K562 (cell line): ENCODE results near the gene RYK. TPM values are rescaled to one million over a fixed set of nuclear protein-coding genes. Genes with fewer than 3 reads are reported as not detected.
A peak's percentile ranks its signal among the peaks of the same experiment; 100 is the strongest.

Experiments used
- ATAC-seq: fragments of 200-7000 bp; cut with Tn5 transposase; 3 replicates; pipeline ENCODE4 v1.9.1; 2020; ENCODE audit warnings: moderate library complexity
- BruUV-seq: library from RNA; stranded (reverse); fragments of 400-500 nt; replicated peaks from 2 replicates; lab custom pipeline; 2021; lab: Mats Ljungman, UMichigan
- CTCF ChIA-PET: fragments of 300-600 bp; formaldehyde crosslinking; extraction: SDS; loops from one replicate; lab custom pipeline; 2021; ENCODE audit warnings: low intra/inter-chr PET ratio; lab: Yijun Ruan, JAX
- POLR2A ChIA-PET: fragments of 300-600, 350-650 bp; sonication (Branson Sonifier 250); formaldehyde crosslinking; extraction: SDS; loops from one replicate; lab custom pipeline; 2021; ENCODE audit warnings: antibody characterized with exemption, inconsistent platforms; lab: Yijun Ruan, JAX
- DNase-seq, 4 experiments: peaks; one replicate each; pipeline versions ENCODE4 v3.0.0 to v3.0.0-alpha.2; 2011 to 2018; ENCODE audit warnings: low spot score in 3 of 4, mixed read lengths in 3 of 4; ENCODE audit errors: extremely low read depth in 1 of 4
- FAIRE-seq: peaks from 2 replicates; lab custom pipeline; 2011; peaks lifted over from hg19 to GRCh38; lab: Jason Lieb, UNC
- H2AFZ ChIP-seq: 2 replicates; pipeline ENCODE4 v1.6.0; 2011; ENCODE audit warnings: low read depth, low read length, control low read depth, inconsistent platforms
- H3K27ac ChIP-seq: fragments of 200-600 bp; 3 replicates; pipeline ENCODE4 v1.8.0; 2011; ENCODE audit warnings: low read depth, mild to moderate bottlenecking, control low read depth, inconsistent platforms, low read length, moderate library complexity, mixed read lengths; ENCODE audit errors: extremely low read depth
- H3K27me3 ChIP-seq, 2 experiments: fragments of 300-600 bp in 1 of 2; 2 replicates in 1 of 2; 3 replicates in 1 of 2; pipeline versions ENCODE4 v1.6.0 to v1.8.0; 2011; ENCODE audit warnings: inconsistent platforms in 2 of 2, low read length in 2 of 2, mild to moderate bottlenecking in 1 of 2, mixed read lengths in 1 of 2, moderate library complexity in 1 of 2; ENCODE audit not compliant: control insufficient read depth in 2 of 2, insufficient read depth in 2 of 2
- H3K36me3 ChIP-seq: fragments of 300-600 bp; 3 replicates; pipeline ENCODE4 v1.8.0; 2011; ENCODE audit warnings: mild to moderate bottlenecking, low read length, inconsistent platforms; ENCODE audit not compliant: control insufficient read depth, insufficient read depth
- H3K4me1 ChIP-seq, 2 experiments: fragments of 200-600 bp in 1 of 2; replicated peaks in 1 of 2; 2 replicates in 1 of 2; 3 replicates in 1 of 2; pipeline versions ENCODE4 v1.5.1 to v1.8.0; 2011; ENCODE audit warnings: inconsistent platforms in 2 of 2, low read length in 2 of 2, mild to moderate bottlenecking in 1 of 2, mixed read lengths in 1 of 2, moderate library complexity in 1 of 2; ENCODE audit not compliant: control insufficient read depth in 2 of 2, insufficient read depth in 2 of 2
- H3K4me2 ChIP-seq: 2 replicates; pipeline ENCODE4 v1.6.1; 2011; ENCODE audit warnings: low read length, control low read depth, inconsistent platforms, mixed read lengths; ENCODE audit not compliant: insufficient read depth
- H3K4me3 ChIP-seq: fragments of 200-600 bp; sonication (generic), shearing (Covaris generic); 2 replicates; pipeline ENCODE4 v1.5.1; 2016; ENCODE audit warnings: control low read depth, inconsistent platforms
- H3K79me2 ChIP-seq: fragments of 200-600 bp; 3 replicates; pipeline ENCODE4 v1.8.0; 2011; ENCODE audit warnings: low read length, inconsistent platforms; ENCODE audit not compliant: control insufficient read depth, insufficient read depth
- H3K9ac ChIP-seq, 2 experiments: 2 replicates each; pipeline versions ENCODE4 v1.6.0 to v1.6.1; 2011; ENCODE audit warnings: low read depth in 2 of 2, low read length in 2 of 2, control low read depth in 1 of 2, inconsistent platforms in 1 of 2, mild to moderate bottlenecking in 1 of 2, mixed read lengths in 1 of 2; ENCODE audit not compliant: insufficient read depth in 1 of 2
- H3K9me1 ChIP-seq: one replicate; pipeline ENCODE4 v1.6.0; 2011; ENCODE audit warnings: inconsistent platforms, mild to moderate bottlenecking, low read length, moderate library complexity; ENCODE audit not compliant: control insufficient read depth, insufficient read depth
- H3K9me3 ChIP-seq: replicated peaks from 2 replicates; pipeline ENCODE4 v1.5.1; 2011; ENCODE audit warnings: low read depth, low read length, inconsistent platforms; ENCODE audit not compliant: control insufficient read depth, insufficient read depth
- H4K20me1 ChIP-seq: replicated peaks from 2 replicates; pipeline ENCODE4 v1.6.1; 2011; ENCODE audit warnings: low read length, inconsistent platforms, mixed read lengths; ENCODE audit not compliant: control insufficient read depth, insufficient read depth
- BCOR ChIP-seq: fragments of 450-650 bp; IDR thresholded peaks from 2 replicates; pipeline ENCODE4 v1.6.1; 2016
- GABPA ChIP-seq: fragments of 200-800 bp; sonication (Bioruptor generic); conservative IDR thresholded peaks from 2 replicates; pipeline ENCODE4 v1.6.1; 2016; ENCODE audit warnings: low read depth, missing genetic modification characterization, missing compliant biosample characterization
- KDM1A ChIP-seq, 2 experiments: fragments of 450-650 bp; IDR thresholded peaks; 2 replicates each; pipeline ENCODE4 v1.6.1; 2016; ENCODE audit warnings: mild to moderate bottlenecking in 2 of 2
- MECOM ChIP-seq: fragments of 250-450 bp; sonication (Bioruptor Pico); IDR thresholded peaks from 2 replicates; pipeline ENCODE4 v1.8.0; 2022; ENCODE audit warnings: inconsistent platforms
- RBM25 ChIP-seq: fragments of 200-400 bp; formaldehyde crosslinking; IDR thresholded peaks from 2 replicates; pipeline ENCODE4 v1.6.1; 2018; ENCODE audit warnings: low read length, low read depth, moderate library complexity; ENCODE audit not compliant: severe bottlenecking
- RHOXF2B ChIP-seq: fragments of 250-450 bp; sonication (Bioruptor Pico); conservative IDR thresholded peaks from 2 replicates; pipeline ENCODE4 v1.5.1; 2021
- SMARCA5 ChIP-seq: fragments of 450-650 bp; IDR thresholded peaks from 2 replicates; pipeline ENCODE4 v1.6.1; 2016
- SMARCB1 ChIP-seq: IDR thresholded peaks from 2 replicates; pipeline ENCODE4 v1.6.1; 2011; ENCODE audit warnings: improper control_type of control experiment, low read depth; ENCODE audit not compliant: insufficient read length
- ZNF253 ChIP-seq: fragments of 250-450 bp; sonication (Bioruptor Pico); conservative IDR thresholded peaks from 2 replicates; pipeline ENCODE4 v1.6.1; 2021; ENCODE audit warnings: mild to moderate bottlenecking
- ZNF76 ChIP-seq: fragments of 250-450 bp; sonication (Bioruptor Pico); IDR thresholded peaks from 2 replicates; pipeline ENCODE4 v1.4.0; 2020; ENCODE audit warnings: mild to moderate bottlenecking, moderate library complexity, borderline replicate concordance
- ZNF77 ChIP-seq: fragments of 250-450 bp; sonication (Bioruptor Pico); IDR thresholded peaks from 2 replicates; pipeline ENCODE4 v1.5.0; 2020
- WGBS: fragments of 100-300 bp; shearing (Covaris generic); methylation state at CpG from one replicate; pipeline ENCODE4 v1.1.6; 2016; ENCODE audit warnings: low coverage, mixed read lengths; ENCODE audit not compliant: insufficient coverage; ENCODE audit errors: missing lambda C conversion rate; 5-methylcytosine and 5-hydroxymethylcytosine counted together
- in situ Hi-C: fragments of 300-500 bp; cut with MboI; formaldehyde crosslinking; loops from 4 replicates; pipeline ENCODE4 v1.15.0; 2018; ENCODE audit warnings: inconsistent platforms, mixed read lengths
- intact Hi-C: fragments of 100-400 bp; cut with micrococcal nuclease; formaldehyde crosslinking; loops from 2 replicates; pipeline ENCODE4 v1.14.2; 2022
- polyA plus RNA-seq, 8 experiments: library from polyadenylated mRNA; depleted of rRNA in 4 of 8; stranded (reverse) in 5 of 8; unstranded in 3 of 8; fragments of >200 nt; fragmentation: Nextera tagmentation in 2 of 8; fragmentation: Illumina TruSeq in 1 of 8; extraction: Ambion mirVana in 2 of 8; extraction: Trizol in 1 of 8; gene quantifications; 2 replicates each; pipeline versions ENCODE4 v1.2.1 to v1.2.3, GENCODE V29; 2011 to 2014; ENCODE audit warnings: inconsistent platforms in 1 of 8, missing spikeins in 1 of 8
- total RNA-seq, 7 experiments: library from RNA; depleted of rRNA in 6 of 7; stranded (reverse); fragments of >200 nt in 6 of 7; fragmentation: Illumina TruSeq in 2 of 7; extraction: Trizol in 2 of 7; gene quantifications; 2 replicates each; pipeline versions ENCODE4 v1.2.1 to v1.2.3, GENCODE V29; 2011 to 2021; ENCODE audit warnings: low replicate concordance in 1 of 7

RYK gene
- total and polyA plus RNA-seq, 9 of the 15 experiments (the other 6 are each of a cell fraction or from before 2014, with no cell fraction given): 4.2 to 29.5 (median 16.6) TPM

DNA sequence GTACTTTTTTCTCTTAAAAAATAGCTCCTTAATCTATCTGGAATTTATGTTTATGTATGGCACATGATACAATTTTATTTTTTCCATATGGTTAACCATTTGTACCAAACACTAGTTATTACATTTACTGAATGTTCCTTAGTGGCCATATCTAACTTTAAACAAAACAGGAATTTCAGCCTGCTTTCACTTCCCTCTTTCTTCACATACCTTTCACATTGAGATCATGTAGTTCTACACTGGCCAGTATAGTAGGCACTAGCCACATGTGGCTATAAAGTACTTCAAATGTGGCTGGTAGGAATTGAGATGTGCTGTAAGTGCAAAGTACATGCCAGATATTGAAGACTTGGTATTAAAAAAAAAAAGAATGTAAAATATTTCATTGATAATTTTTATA lies 4.7 kb upstream of the RYK start:
- H3K36me3 ChIP-seq: no peaks in the 10 kb centered on the region
- no peak overlapping the region for H2AFZ ChIP-seq
- DNase-seq: no peak
- no peaks in the 10 kb centered on the region for H3K9me1 ChIP-seq
- H3K27ac ChIP-seq: no peak overlapping the region
- no peak for FAIRE-seq
- ATAC-seq: no peak
- H4K20me1 ChIP-seq: no peaks in the 10 kb centered on the region
- ChIA-PET POLR2A (no interaction called here), CTCF (no interaction called here)
- in situ Hi-C loops (no loop called here), intact Hi-C loops (loop anchor here (5.0 kb wide), 1 partner anchor 42 kb away; no protein-coding TSS in a partner anchor)
- peaks cover 0 to 10% of the 10 kb centered on the region in 2 experiments; a peak in 2 of 5 replicates for H3K4me1 ChIP-seq
- H3K27me3 ChIP-seq: no peaks in the 10 kb centered on the region
- no peak overlapping the region for H3K4me2 ChIP-seq
- no peaks in the 10 kb centered on the region; the same call in 2 of the 3 replicates for H3K79me2 ChIP-seq
- no peak overlapping the region for H3K9ac ChIP-seq
- no peak overlapping the region for H3K4me3 ChIP-seq
- no peaks in the 10 kb centered on the region for H3K9me3 ChIP-seq
- no TSS peak for BruUV-seq
- TF ChIP-seq ZNF76 (CRISPR knock-in tag) (no peak), ZNF253 (CRISPR knock-in tag) (no peak)

DNA sequence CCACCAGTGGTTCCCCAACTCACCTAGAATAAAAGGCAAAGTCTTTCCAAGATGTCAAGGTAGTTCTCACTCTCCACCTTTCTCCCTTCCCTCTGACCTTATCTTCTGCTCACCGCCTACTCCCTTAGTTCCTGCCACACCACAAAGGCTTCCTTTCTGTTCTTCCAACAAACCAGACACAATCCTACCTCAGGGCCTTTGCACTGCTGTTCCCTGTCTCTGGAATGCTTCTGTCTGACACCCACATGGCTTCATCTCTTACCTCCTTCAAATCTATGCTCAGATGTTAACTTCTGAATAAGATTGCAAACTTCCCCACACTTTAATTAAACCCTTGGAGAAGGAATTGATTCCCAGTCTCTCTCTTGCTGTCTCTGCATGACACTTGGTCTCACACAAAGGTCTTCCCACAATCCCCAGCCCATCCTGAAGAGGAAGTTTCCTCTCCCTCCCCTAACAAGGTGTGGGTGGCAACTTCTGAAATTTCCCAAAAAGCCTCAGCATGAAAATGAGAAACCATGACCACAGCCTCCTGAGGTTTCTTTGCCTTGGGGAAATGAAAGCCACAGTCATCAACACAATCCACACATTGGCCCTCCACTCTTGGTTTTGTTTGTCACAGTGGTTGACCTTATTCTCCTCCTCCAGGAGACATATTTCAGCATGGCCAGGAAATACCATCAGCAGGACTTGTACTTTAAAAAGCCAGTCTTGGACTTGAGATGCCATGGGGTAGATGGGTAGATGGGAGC lies 3.0 kb upstream of the RYK start:
- no peak for DNase-seq
- H3K9ac ChIP-seq: no peak overlapping the region
- no peaks in the 10 kb centered on the region for H3K9me3 ChIP-seq
- ChIA-PET POLR2A (interaction anchor here (0.6 kb wide), 1 partner anchor 296 kb away, joined by 3 read pairs; no protein-coding TSS in a partner anchor), CTCF (no interaction called here)
- H2AFZ ChIP-seq: no peak overlapping the region
- no peaks in the 10 kb centered on the region for H4K20me1 ChIP-seq
- H3K4me1 ChIP-seq: peaks cover 0 to 13% of the 10 kb centered on the region in 2 experiments; a peak in 2 of 5 replicates
- peaks cover 17% of the 10 kb centered on the region for H3K79me2 ChIP-seq
- H3K36me3 ChIP-seq: no peaks in the 10 kb centered on the region
- H3K27me3 ChIP-seq: no peaks in the 10 kb centered on the region
- H3K27ac ChIP-seq: no peak overlapping the region
- ATAC-seq: no peak
- no CpG with 5 or more reads among the region's 1 CpG for WGBS
- in situ Hi-C loops (no loop called here), intact Hi-C loops (no loop called here)
- H3K9me1 ChIP-seq: no peaks in the 10 kb centered on the region
- no peak for FAIRE-seq
- H3K4me3 ChIP-seq: no peak overlapping the region
- TF ChIP-seq GABPA (no peak), BCOR (peak; percentile 76), RBM25 (peak; percentile 45), SMARCB1 (no peak), ZNF77 (CRISPR knock-in tag) (no peak), RHOXF2B (CRISPR knock-in tag) (no peak), MECOM (CRISPR knock-in tag) (no peak), KDM1A (IDR thresholded peaks at IDR 0.05) (peak; percentile 13 to 31; a peak in 1 of 4 replicates), SMARCA5 (peak; percentile 65; the same call in 1 of the 2 replicates)
- no peak overlapping the region for H3K4me2 ChIP-seq
- BruUV-seq: no TSS peak
